ENCODE data around the gene COA1.

- TF ChIP-seq CTCF (IDR thresholded peaks at IDR 0.05) (no peak), POLR2AphosphoS5 (IDR thresholded peaks at IDR 0.05; ENCODE audit: low read depth, low read length) (no peak), SIN3A (IDR thresholded peaks at IDR 0.05; ENCODE audit: borderline replicate concordance, insufficient read depth, low read depth, low read length) (no peak), TCF7L2 (IDR thresholded peaks at IDR 0.05; ENCODE audit: low read depth, low read length) (no peak)
- TF ChIP-seq, protein P1, sequence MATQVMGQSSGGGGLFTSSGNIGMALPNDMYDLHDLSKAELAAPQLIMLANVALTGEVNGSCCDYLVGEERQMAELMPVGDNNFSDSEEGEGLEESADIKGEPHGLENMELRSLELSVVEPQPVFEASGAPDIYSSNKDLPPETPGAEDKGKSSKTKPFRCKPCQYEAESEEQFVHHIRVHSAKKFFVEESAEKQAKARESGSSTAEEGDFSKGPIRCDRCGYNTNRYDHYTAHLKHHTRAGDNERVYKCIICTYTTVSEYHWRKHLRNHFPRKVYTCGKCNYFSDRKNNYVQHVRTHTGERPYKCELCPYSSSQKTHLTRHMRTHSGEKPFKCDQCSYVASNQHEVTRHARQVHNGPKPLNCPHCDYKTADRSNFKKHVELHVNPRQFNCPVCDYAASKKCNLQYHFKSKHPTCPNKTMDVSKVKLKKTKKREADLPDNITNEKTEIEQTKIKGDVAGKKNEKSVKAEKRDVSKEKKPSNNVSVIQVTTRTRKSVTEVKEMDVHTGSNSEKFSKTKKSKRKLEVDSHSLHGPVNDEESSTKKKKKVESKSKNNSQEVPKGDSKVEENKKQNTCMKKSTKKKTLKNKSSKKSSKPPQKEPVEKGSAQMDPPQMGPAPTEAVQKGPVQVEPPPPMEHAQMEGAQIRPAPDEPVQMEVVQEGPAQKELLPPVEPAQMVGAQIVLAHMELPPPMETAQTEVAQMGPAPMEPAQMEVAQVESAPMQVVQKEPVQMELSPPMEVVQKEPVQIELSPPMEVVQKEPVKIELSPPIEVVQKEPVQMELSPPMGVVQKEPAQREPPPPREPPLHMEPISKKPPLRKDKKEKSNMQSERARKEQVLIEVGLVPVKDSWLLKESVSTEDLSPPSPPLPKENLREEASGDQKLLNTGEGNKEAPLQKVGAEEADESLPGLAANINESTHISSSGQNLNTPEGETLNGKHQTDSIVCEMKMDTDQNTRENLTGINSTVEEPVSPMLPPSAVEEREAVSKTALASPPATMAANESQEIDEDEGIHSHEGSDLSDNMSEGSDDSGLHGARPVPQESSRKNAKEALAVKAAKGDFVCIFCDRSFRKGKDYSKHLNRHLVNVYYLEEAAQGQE (IDR thresholded peaks at IDR 0.05; ENCODE audit: insufficient read depth in 1 of 2, low read depth in 2 of 2, low read length in 1 of 2), result no peak
Observed at GRCh38 chr7:43604251-43604650, 125.1 kb downstream of the COA1 start.
